Upper lobe of right lung (tissue), 1 donor: ENCODE measurements around the gene APLP2. TPM values are rescaled to one million over a fixed set of nuclear protein-coding genes. Genes with fewer than 3 reads are reported as not detected.

Source experiments
- ATAC-seq: fragments of 200-7000 bp; cut with Tn5 transposase; one replicate; pipeline ENCODE4 v1.9.1; 2020; ENCODE audit warnings: mild to moderate bottlenecking, moderate library complexity
- DNase-seq: peaks from one replicate; pipeline ENCODE4 v3.0.0-alpha.2; 2020
- H3K27ac ChIP-seq: fragments of 200-600 bp; one replicate; pipeline ENCODE4 v1.8.0; 2022
- H3K27me3 ChIP-seq: fragments of 200-600 bp; one replicate; pipeline ENCODE4 v1.8.0; 2022; ENCODE audit warnings: mild to moderate bottlenecking
- H3K36me3 ChIP-seq: fragments of 200-600 bp; one replicate; pipeline ENCODE4 v1.8.0; 2022
- H3K4me1 ChIP-seq: fragments of 200-600 bp; one replicate; pipeline ENCODE4 v1.8.0; 2022
- H3K4me3 ChIP-seq: fragments of 200-600 bp; one replicate; pipeline ENCODE4 v1.8.0; 2022; ENCODE audit warnings: mild to moderate bottlenecking
- H3K9me3 ChIP-seq: fragments of 200-600 bp; one replicate; pipeline ENCODE4 v1.8.0; 2022
- intact Hi-C: fragments of 100-400 bp; cut with DNase I; formaldehyde crosslinking; loops from one replicate; pipeline ENCODE4 v1.11.0; 2022
- total RNA-seq: library from RNA; stranded (reverse); fragmentation: NEBNext Ultra II Directional; extraction: Animal tissue kit (Norgen Biotek cat#: 25700); gene quantifications from one replicate; pipeline ENCODE4 v1.2.1, GENCODE V29; 2021
- TF ChIP-seq, protein P1 (sequence below): fragments of 200-600 bp; IDR thresholded peaks from one replicate; pipeline ENCODE4 v1.8.0; 2022; ENCODE audit warnings: antibody characterized with exemption
- donor health status: DM: no; HTN: yes; CAD: no; lungs with severe emphysema.

APLP2 gene
- total RNA-seq, 1 donor from 2014 or later = 726 TPM

- intact Hi-C loops = no loop called here
Observed at GRCh38 chr11:130175898-130176297, 106.2 kb downstream of the APLP2 start.

GRCh38 chr11:130177782-130178181, 108.1 kb downstream of the APLP2 start:
- DNase-seq (no peak), ATAC-seq (no peak)

More at GRCh38 chr11:130175898-130176297, 106.2 kb downstream of the APLP2 start:
- no peak overlapping the region for H3K4me3 ChIP-seq
- no peaks in the 10 kb centered on the region for H3K36me3 ChIP-seq
- DNase-seq (no peak), ATAC-seq (no peak)
- H3K4me1 ChIP-seq = peaks cover 21% of the 10 kb centered on the region
- no peak overlapping the region for H3K27ac ChIP-seq
- no peaks in the 10 kb centered on the region for H3K27me3 ChIP-seq
- H3K9me3 ChIP-seq = no peaks in the 10 kb centered on the region
- TF ChIP-seq, protein P1, sequence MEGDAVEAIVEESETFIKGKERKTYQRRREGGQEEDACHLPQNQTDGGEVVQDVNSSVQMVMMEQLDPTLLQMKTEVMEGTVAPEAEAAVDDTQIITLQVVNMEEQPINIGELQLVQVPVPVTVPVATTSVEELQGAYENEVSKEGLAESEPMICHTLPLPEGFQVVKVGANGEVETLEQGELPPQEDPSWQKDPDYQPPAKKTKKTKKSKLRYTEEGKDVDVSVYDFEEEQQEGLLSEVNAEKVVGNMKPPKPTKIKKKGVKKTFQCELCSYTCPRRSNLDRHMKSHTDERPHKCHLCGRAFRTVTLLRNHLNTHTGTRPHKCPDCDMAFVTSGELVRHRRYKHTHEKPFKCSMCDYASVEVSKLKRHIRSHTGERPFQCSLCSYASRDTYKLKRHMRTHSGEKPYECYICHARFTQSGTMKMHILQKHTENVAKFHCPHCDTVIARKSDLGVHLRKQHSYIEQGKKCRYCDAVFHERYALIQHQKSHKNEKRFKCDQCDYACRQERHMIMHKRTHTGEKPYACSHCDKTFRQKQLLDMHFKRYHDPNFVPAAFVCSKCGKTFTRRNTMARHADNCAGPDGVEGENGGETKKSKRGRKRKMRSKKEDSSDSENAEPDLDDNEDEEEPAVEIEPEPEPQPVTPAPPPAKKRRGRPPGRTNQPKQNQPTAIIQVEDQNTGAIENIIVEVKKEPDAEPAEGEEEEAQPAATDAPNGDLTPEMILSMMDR = no peak

GRCh38 chr11:130178441-130179339, 109.0 kb downstream of the APLP2 start:
- ATAC-seq (no peak), DNase-seq (no peak)
- Histone ChIP-seq H3K27me3 (no peaks in the 10 kb centered on the region), H3K4me1 (peaks cover 35% of the 10 kb centered on the region), H3K27ac (no peak overlapping the region), H3K4me3 (no peak overlapping the region), H3K36me3 (no peaks in the 10 kb centered on the region), H3K9me3 (no peaks in the 10 kb centered on the region)
- TF ChIP-seq, protein P1 = no peak
- intact Hi-C loops = no loop called here

More at GRCh38 chr11:130177782-130178181, 108.1 kb downstream of the APLP2 start:
- Histone ChIP-seq H3K36me3 (no peaks in the 10 kb centered on the region), H3K9me3 (no peaks in the 10 kb centered on the region), H3K27me3 (no peaks in the 10 kb centered on the region), H3K4me3 (no peak overlapping the region), H3K27ac (no peak overlapping the region), H3K4me1 (peaks cover 35% of the 10 kb centered on the region)
- TF ChIP-seq, protein P1 = no peak
- intact Hi-C loops = no loop called here

DNA sequence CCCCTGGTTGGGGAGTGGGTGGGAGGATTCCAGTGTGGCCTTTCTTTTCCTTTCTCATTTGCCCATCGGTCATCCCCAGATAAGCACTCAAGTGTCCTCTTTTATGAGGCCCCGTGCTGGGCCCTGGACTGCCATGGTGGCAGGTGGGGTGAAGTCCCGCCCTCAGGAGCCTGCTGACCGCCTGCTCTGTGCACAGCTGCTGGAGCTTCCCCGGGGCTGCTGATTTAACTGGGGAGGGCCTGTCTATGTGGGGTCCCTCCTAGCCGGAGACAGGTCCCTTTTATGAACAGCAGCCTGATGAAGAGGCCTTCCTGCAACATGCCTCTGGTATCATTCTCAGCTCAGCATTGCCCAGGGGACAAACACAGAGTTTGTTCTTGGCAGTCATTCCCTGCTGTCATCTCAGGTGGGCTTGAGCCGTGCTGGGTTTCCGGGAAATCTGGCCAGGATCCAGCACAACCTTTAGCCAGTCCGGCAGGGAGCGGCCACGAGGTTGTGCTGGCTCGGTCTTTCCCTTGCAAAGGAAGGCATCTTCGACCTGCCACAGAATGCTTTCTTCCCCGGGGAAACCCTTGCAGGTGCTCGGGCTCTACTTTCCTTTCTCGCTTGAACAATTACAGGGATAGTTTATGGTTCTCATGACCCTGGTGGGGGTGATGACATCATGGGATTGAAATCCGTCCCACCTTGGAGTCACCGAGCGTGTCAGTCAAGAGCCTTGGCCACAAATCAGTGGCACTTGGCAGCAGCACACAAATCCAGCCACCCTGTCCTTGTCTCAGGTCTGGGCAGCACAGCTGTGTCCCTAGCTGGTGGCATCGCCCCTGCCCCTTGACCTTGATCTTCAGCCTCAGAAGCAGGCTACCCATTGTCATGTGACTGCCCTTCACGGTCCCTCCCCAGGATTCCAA, 110.0 kb downstream of the APLP2 start:
- peaks cover 35% of the 10 kb centered on the region for H3K4me1 ChIP-seq
- H3K27me3 ChIP-seq = no peaks in the 10 kb centered on the region
- DNase-seq = no peak
- no peaks in the 10 kb centered on the region for H3K9me3 ChIP-seq
- H3K36me3 ChIP-seq = no peaks in the 10 kb centered on the region
- TF ChIP-seq, protein P1 = no peak
- peak; percentile 12 for ATAC-seq
- H3K27ac ChIP-seq = no peak overlapping the region
- H3K4me3 ChIP-seq = no peak overlapping the region
- intact Hi-C loops = no loop called here

- no peaks in the 10 kb centered on the region for H3K36me3 ChIP-seq
- ATAC-seq = peak; percentile 60
- no peak overlapping the region for H3K4me3 ChIP-seq
- DNase-seq = no peak
- no peak overlapping the region for H3K27ac ChIP-seq
- TF ChIP-seq, protein P1 = no peak
- no peaks in the 10 kb centered on the region for H3K9me3 ChIP-seq
- intact Hi-C loops = no loop called here
- peaks cover 35% of the 10 kb centered on the region for H3K4me1 ChIP-seq
- H3K27me3 ChIP-seq = no peaks in the 10 kb centered on the region
Observed at GRCh38 chr11:130180491-130180890, 110.8 kb downstream of the APLP2 start.
